H1 (cell line): ENCODE results near the gene ADRA2B. TPM values are rescaled to one million over a fixed set of nuclear protein-coding genes. Genes with fewer than 3 reads are reported as not detected.

ENCODE experiments used
- CTCF ChIA-PET: fragments of 300-600 bp; sonication (Branson Sonifier 250); formaldehyde crosslinking; loops from one replicate; lab custom pipeline; 2021; ENCODE audit not compliant: partially characterized antibody; lab: Charles Lee
- POLR2A ChIA-PET: fragments of 300-600 bp; sonication (Branson Sonifier 250); formaldehyde crosslinking; loops from one replicate; lab custom pipeline; 2021; ENCODE audit warnings: inconsistent platforms; ENCODE audit not compliant: partially characterized antibody; lab: Charles Lee
- DNase-seq, 2 experiments: peaks; one replicate each; pipeline versions ENCODE4 v3.0.0 to v3.0.0-alpha.2; 2010 to 2022; ENCODE audit warnings: low spot score in 2 of 2, low read depth in 1 of 2, mixed read lengths in 1 of 2
- FAIRE-seq: peaks from 2 replicates; lab custom pipeline; 2011; peaks lifted over from hg19 to GRCh38; lab: Jason Lieb, UNC
- H2AFZ ChIP-seq: 2 replicates; pipeline ENCODE4 v1.8.1; 2012; ENCODE audit warnings: low read length, inconsistent platforms
- H2AK5ac ChIP-seq: 2 replicates; pipeline ENCODE4 v1.6.1; 2013; ENCODE audit warnings: low read depth, low read length
- H2BK120ac ChIP-seq: replicated peaks from 2 replicates; pipeline ENCODE3; 2013; ENCODE audit warnings: low read depth, low read length, inconsistent platforms
- H2BK12ac ChIP-seq: 2 replicates; pipeline ENCODE4 v1.6.1; 2013; ENCODE audit warnings: low read depth, low read length
- H2BK15ac ChIP-seq: 2 replicates; pipeline ENCODE4 v1.6.1; 2013; ENCODE audit warnings: low read length
- H2BK20ac ChIP-seq: 2 replicates; pipeline ENCODE4 v1.6.1; 2013; ENCODE audit warnings: low read length
- H2BK5ac ChIP-seq: 2 replicates; pipeline ENCODE4 v1.6.1; 2013; ENCODE audit warnings: low read depth, low read length
- H3K14ac ChIP-seq: 2 replicates; pipeline ENCODE4 v1.6.1; 2013; ENCODE audit warnings: inconsistent platforms; ENCODE audit not compliant: insufficient read length
- H3K18ac ChIP-seq: 2 replicates; pipeline ENCODE4 v1.6.1; 2013; ENCODE audit warnings: low read length; ENCODE audit errors: extremely low read depth
- H3K23ac ChIP-seq: 2 replicates; pipeline ENCODE4 v1.6.1; 2013; ENCODE audit warnings: inconsistent platforms; ENCODE audit not compliant: insufficient read length
- H3K23me2 ChIP-seq: 2 replicates; pipeline ENCODE4 v1.6.1; 2013; ENCODE audit warnings: low read depth, low read length
- H3K27ac ChIP-seq: 2 replicates; pipeline ENCODE4 v1.6.1; 2011; ENCODE audit warnings: low read depth, low read length, inconsistent platforms
- H3K27me3 ChIP-seq, 4 experiments: replicated peaks in 1 of 4; 1 replicate in 1 of 4; 2 replicates in 3 of 4; pipeline versions ENCODE4 v1.6.1 to v1.8.1; 2011 to 2013; ENCODE audit warnings: low read length in 3 of 4, mild to moderate bottlenecking in 3 of 4, inconsistent platforms in 2 of 4, mixed read lengths in 2 of 4, moderate library complexity in 1 of 4; ENCODE audit not compliant: control insufficient read depth in 3 of 4, insufficient read depth in 3 of 4; ENCODE audit errors: extremely low read depth in 1 of 4
- H3K36me3 ChIP-seq, 4 experiments: 2 replicates each; pipeline versions ENCODE4 v1.6.1 to v1.8.1; 2011 to 2013; ENCODE audit warnings: mild to moderate bottlenecking in 4 of 4, low read length in 3 of 4, moderate library complexity in 2 of 4, control low read depth in 1 of 4, inconsistent platforms in 1 of 4; ENCODE audit not compliant: insufficient read depth in 4 of 4, control insufficient read depth in 2 of 4
- H3K4ac ChIP-seq: replicated peaks from 2 replicates; pipeline ENCODE3; 2013; ENCODE audit warnings: low read length, low read depth, mixed read lengths, inconsistent platforms; ENCODE audit not compliant: insufficient read length
- H3K4me1 ChIP-seq, 4 experiments: replicated peaks in 1 of 4; 1 replicate in 1 of 4; 2 replicates in 3 of 4; pipeline versions ENCODE4 v1.6.1 to v1.8.1; 2011 to 2013; ENCODE audit warnings: low read length in 3 of 4, inconsistent platforms in 2 of 4, mixed read lengths in 1 of 4; ENCODE audit not compliant: insufficient read depth in 4 of 4, control insufficient read depth in 3 of 4
- H3K4me2 ChIP-seq, 2 experiments: 2 replicates each; pipeline versions ENCODE4 v1.6.1 to v1.8.1; 2011 to 2013; ENCODE audit warnings: low read depth in 2 of 2, low read length in 2 of 2, control low read depth in 1 of 2, inconsistent platforms in 1 of 2, mild to moderate bottlenecking in 1 of 2; ENCODE audit not compliant: insufficient read depth in 1 of 2
- H3K4me3 ChIP-seq, 4 experiments: fragments of 200-600, 300-600 bp in 1 of 4; sonication (generic), shearing (Covaris generic), sonication (Bioruptor Twin) in 1 of 4; 2 replicates each; pipeline versions ENCODE4 v1.5.1 to v1.8.1; 2011 to 2016; ENCODE audit warnings: low read length in 4 of 4, low read depth in 3 of 4, control low read depth in 2 of 4, inconsistent platforms in 2 of 4, mild to moderate bottlenecking in 2 of 4, mixed read lengths in 1 of 4, moderate library complexity in 1 of 4; ENCODE audit not compliant: insufficient read depth in 2 of 4; ENCODE audit errors: extremely low read depth in 1 of 4
- H3K56ac ChIP-seq: replicated peaks from 2 replicates; pipeline ENCODE3; 2013; ENCODE audit warnings: low read depth, mild to moderate bottlenecking, mixed read lengths, low read length, inconsistent platforms; ENCODE audit not compliant: insufficient read length
- H3K79me1 ChIP-seq: 2 replicates; pipeline ENCODE4 v1.6.1; 2013; ENCODE audit warnings: low read depth, low read length, control low read depth
- H3K79me2 ChIP-seq, 2 experiments: 2 replicates each; pipeline versions ENCODE4 v1.6.1 to v1.8.1; 2012 to 2013; ENCODE audit warnings: low read length in 2 of 2, mild to moderate bottlenecking in 2 of 2, inconsistent platforms in 1 of 2; ENCODE audit not compliant: insufficient read depth in 2 of 2, control insufficient read depth in 1 of 2
- H3K9ac ChIP-seq, 4 experiments: replicated peaks in 1 of 4; 1 replicate in 1 of 4; 2 replicates in 3 of 4; pipeline versions ENCODE4 v1.6.1 to v1.8.1; 2011 to 2013; ENCODE audit warnings: low read depth in 3 of 4, low read length in 3 of 4, control low read depth in 2 of 4, mild to moderate bottlenecking in 2 of 4, moderate library complexity in 2 of 4, inconsistent platforms in 1 of 4; ENCODE audit errors: extremely low read depth in 1 of 4
- H3K9me3 ChIP-seq, 2 experiments: 2 replicates each; pipeline versions ENCODE4 v1.6.1 to v1.8.1; 2012 to 2013; ENCODE audit warnings: mild to moderate bottlenecking in 2 of 2, moderate library complexity in 2 of 2, control low read depth in 1 of 2, inconsistent platforms in 1 of 2, low read depth in 1 of 2, low read length in 1 of 2, mixed read lengths in 1 of 2; ENCODE audit not compliant: insufficient read depth in 2 of 2
- H4K20me1 ChIP-seq, 2 experiments: replicated peaks in 1 of 2; 2 replicates each; pipeline versions ENCODE3 to v1.8.1; 2011 to 2013; ENCODE audit warnings: inconsistent platforms in 2 of 2, low read length in 2 of 2, mild to moderate bottlenecking in 1 of 2; ENCODE audit not compliant: insufficient read depth in 2 of 2, control insufficient read depth in 1 of 2
- H4K5ac ChIP-seq: 2 replicates; pipeline ENCODE4 v1.6.1; 2013; ENCODE audit warnings: low read length, low read depth, mixed read lengths, inconsistent platforms; ENCODE audit not compliant: insufficient read length
- H4K8ac ChIP-seq: 2 replicates; pipeline ENCODE4 v1.8.0; 2013; ENCODE audit warnings: mild to moderate bottlenecking, moderate library complexity, low read length, inconsistent platforms; ENCODE audit not compliant: insufficient read depth; ENCODE audit errors: extremely low read depth
- H4K91ac ChIP-seq: replicated peaks from 2 replicates; pipeline ENCODE3; 2013; ENCODE audit warnings: low read length, mixed read lengths, inconsistent platforms; ENCODE audit not compliant: insufficient read length
- ASH2L ChIP-seq: fragments of 200-600, 300-600 bp; sonication (generic); IDR thresholded peaks from one replicate; pipeline ENCODE4 v1.7.1; 2017; ENCODE audit warnings: low read length
- CTCF ChIP-seq, 3 experiments: IDR thresholded peaks; 1 replicate in 2 of 3; 2 replicates in 1 of 3; pipeline versions ENCODE4 v1.5.1 to v1.6.1; 2011; ENCODE audit warnings: low read length in 3 of 3, mild to moderate bottlenecking in 3 of 3, inconsistent platforms in 2 of 3, low read depth in 1 of 3, moderate library complexity in 1 of 3; ENCODE audit not compliant: insufficient read depth in 1 of 3; ENCODE audit errors: control extremely low read depth in 1 of 3
- HDAC6 ChIP-seq: IDR thresholded peaks from one replicate; pipeline ENCODE4 v1.7.1; 2012; ENCODE audit warnings: low read depth, mild to moderate bottlenecking, inconsistent platforms, low read length, moderate library complexity
- POU5F1 ChIP-seq: IDR thresholded peaks from 2 replicates; pipeline ENCODE4 v1.6.1; 2011; ENCODE audit warnings: low read depth, mild to moderate bottlenecking, low read length, moderate library complexity
- RBBP5 ChIP-seq: IDR thresholded peaks from 2 replicates; pipeline ENCODE4 v1.7.1; 2012; ENCODE audit warnings: low read depth, mild to moderate bottlenecking, inconsistent platforms, low read length, moderate library complexity, borderline replicate concordance
- SIX5 ChIP-seq: IDR thresholded peaks from 2 replicates; pipeline ENCODE4 v1.6.1; 2011; ENCODE audit warnings: mild to moderate bottlenecking, low read depth, low read length
- WGBS, 2 experiments: shearing (Covaris generic) in 1 of 2; methylation state at CpG; one replicate each; pipeline versions ENCODE4 v1.1.6 to v1.1.7; 2013 to 2015; ENCODE audit warnings: low lambda C conversion rate in 2 of 2, mixed read lengths in 2 of 2, inconsistent platforms in 1 of 2, low coverage in 1 of 2, missing lambda C conversion rate in 1 of 2; ENCODE audit not compliant: insufficient replicate concordance in 2 of 2, insufficient coverage in 1 of 2, insufficient read length in 1 of 2; ENCODE audit errors: extremely low coverage in 1 of 2, missing lambda C conversion rate in 1 of 2; 5-methylcytosine and 5-hydroxymethylcytosine counted together
- polyA plus RNA-seq, 7 experiments: library from polyadenylated mRNA; depleted of rRNA in 3 of 7; stranded (reverse) in 5 of 7; unstranded in 2 of 7; fragments of >200 nt in 5 of 7; fragments of 200-250 nt in 2 of 7; gene quantifications; 1 replicate in 5 of 7; 2 replicates in 1 of 7; 4 replicates in 1 of 7; pipeline versions ENCODE4 v1.2.1 to v1.2.3, GENCODE V29; 2011 to 2013; ENCODE audit warnings: missing spikeins in 2 of 7, mixed read lengths in 2 of 7
- total RNA-seq: library from RNA; stranded (reverse); fragmentation: NEBNext Ultra II Directional; extraction: Animal tissue kit (Norgen Biotek cat#: 25700); gene quantifications from 2 replicates; pipeline ENCODE4 v1.2.1, GENCODE V29; 2021

ADRA2B gene
- total and polyA plus RNA-seq, 2 of the 8 experiments (the other 6 are each of a cell fraction or from before 2014, with no cell fraction given), result 5.8 to 6.5 TPM

- 82% methylated on average over 4 of the region's 4 CpGs; no CpG with 5 or more reads in 1 of the 2 experiments for WGBS, 2 experiments
- POLR2A ChIA-PET, result interaction anchor here (1.0 kb wide), 1 partner anchor 32 kb away, joined by 3 read pairs; no protein-coding TSS in a partner anchor
- Histone ChIP-seq H3K79me1 (no peaks in the 10 kb centered on the region), H3K4me1 (peaks cover 0 to 7% (median 1%) of the 10 kb centered on the region in 4 experiments; a peak in 1 of 7 replicates), H2BK5ac (no peak overlapping the region), H4K5ac (no peak overlapping the region), H3K79me2 (no peaks in the 10 kb centered on the region), H2BK15ac (no peak overlapping the region), H3K36me3 (no peaks in the 10 kb centered on the region), H2AFZ (no peak overlapping the region), H3K18ac (no peak overlapping the region), H2AK5ac (no peak overlapping the region), H4K8ac (no peak overlapping the region; the same call in 1 of the 2 replicates), H3K4me2 (no peak overlapping the region), H3K27me3 (no peaks in the 10 kb centered on the region), H3K4ac (no peak overlapping the region), H3K27ac (no peak overlapping the region), H2BK12ac (no peak overlapping the region), H3K14ac (no peak overlapping the region), H3K9me3 (no peaks in the 10 kb centered on the region), H4K20me1 (no peaks in the 10 kb centered on the region), H2BK120ac (no peak overlapping the region), H4K91ac (no peak overlapping the region), H3K23ac (no peak overlapping the region), H3K4me3 (no peak overlapping the region), H3K23me2 (peaks cover 10% of the 10 kb centered on the region; the same call in 1 of the 2 replicates), H3K56ac (no peak overlapping the region), H2BK20ac (no peak overlapping the region), H3K9ac (no peak overlapping the region)
- CTCF ChIA-PET, result interaction anchor here (0.7 to 1.4 kb wide), 5 partner anchors 26 to 1635 kb away, joined by 3 to 6 read pairs (median 3); no protein-coding TSS in a partner anchor
- FAIRE-seq (no peak), DNase-seq (no peak)
- TF ChIP-seq HDAC6, result no peak
- TF ChIP-seq SIX5, result no peak
- no peak for TF ChIP-seq RBBP5
- TF ChIP-seq ASH2L, result no peak
- TF ChIP-seq POU5F1, result no peak
- TF ChIP-seq CTCF (IDR thresholded peaks at IDR 0.05; ENCODE audit: control extremely low read depth in 1 of 3, insufficient read depth in 1 of 3, low read depth in 1 of 3, low read length in 3 of 3), result no peak
- TF ChIP-seq, all 59 proteins: peak for 0
Measured at GRCh38 chr2:96065381-96065930, 50.9 kb downstream of the ADRA2B start.
